ENCODE results near the gene RUSC1.
"Not testable (repeated sequence)": the region's sequence is repeated elsewhere in the genome, so short reads cannot be mapped to it uniquely, and the experiment has no call there.

RUSC1 gene

DNA sequence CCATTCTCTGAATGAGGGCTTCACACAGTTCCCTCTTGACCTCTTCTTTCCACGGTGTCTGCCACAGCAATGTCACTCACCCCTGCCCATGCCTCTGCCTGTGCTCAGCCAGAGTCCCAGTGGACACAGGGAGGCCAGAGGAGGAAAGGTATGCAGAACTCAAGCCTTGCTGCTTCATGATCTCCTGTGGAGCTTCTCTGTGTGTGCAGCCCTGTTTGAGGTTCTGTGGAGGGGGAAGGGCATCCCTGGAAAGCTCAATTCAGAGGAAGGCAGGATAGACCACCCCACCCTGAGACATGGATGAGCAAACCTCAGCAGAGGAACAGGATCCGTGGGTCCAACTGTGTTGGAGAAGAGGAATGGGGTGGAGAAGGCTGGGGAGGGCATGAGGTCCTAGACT is 41.4 kb upstream of the RUSC1 start:
- Histone ChIP-seq H3K9ac (no peak overlapping the region), H3K27ac (no peak overlapping the region), H3K4me2 (no peak overlapping the region), H3K27me3 (no peaks in the 10 kb centered on the region), H3K9me3 (no peaks in the 10 kb centered on the region), H3K4me1 (peaks cover 24% of the 10 kb centered on the region), H4K20me1 (peaks cover 13% of the 10 kb centered on the region), H3K4me3 (no peak overlapping the region), H3K36me3 (peaks cover 4% of the 10 kb centered on the region; the same call in 1 of the 2 replicates)
- TF ChIP-seq Cebpa-rat (IDR thresholded peaks at IDR 0.05), result no peak

DNA sequence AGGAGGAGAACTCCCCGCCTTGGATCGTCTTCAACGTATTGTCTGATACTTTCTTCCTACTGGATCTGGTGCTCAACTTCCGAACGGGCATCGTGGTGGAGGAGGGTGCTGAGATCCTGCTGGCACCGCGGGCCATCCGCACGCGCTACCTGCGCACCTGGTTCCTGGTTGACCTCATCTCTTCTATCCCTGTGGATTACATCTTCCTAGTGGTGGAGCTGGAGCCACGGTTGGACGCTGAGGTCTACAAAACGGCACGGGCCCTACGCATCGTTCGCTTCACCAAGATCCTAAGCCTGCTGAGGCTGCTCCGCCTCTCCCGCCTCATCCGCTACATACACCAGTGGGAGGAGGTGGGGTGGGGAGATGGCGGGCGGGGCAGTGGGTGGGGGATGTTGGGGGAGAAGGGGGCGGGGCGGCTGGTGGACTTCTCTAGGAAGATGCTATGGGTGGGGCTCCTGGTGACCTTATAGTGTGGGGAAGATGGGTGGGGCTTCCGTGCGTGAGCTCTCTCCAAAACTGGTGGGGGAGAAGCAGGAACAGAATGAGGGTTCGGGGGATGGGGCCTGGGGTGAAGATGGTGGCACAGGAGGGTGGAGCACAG is 38.1 kb upstream of the RUSC1 start:
- Histone ChIP-seq H3K4me1 (peaks cover 12% of the 10 kb centered on the region), H3K27me3 (no peaks in the 10 kb centered on the region), H3K4me2 (no peak overlapping the region), H3K9me3 (no peaks in the 10 kb centered on the region), H3K9ac (no peak overlapping the region), H3K36me3 (peaks cover 4% of the 10 kb centered on the region; the same call in 1 of the 2 replicates), H3K27ac (no peak overlapping the region), H3K4me3 (no peak overlapping the region), H4K20me1 (peaks cover 13% of the 10 kb centered on the region)
- no peak for TF ChIP-seq Cebpa-rat (IDR thresholded peaks at IDR 0.05)

DNA sequence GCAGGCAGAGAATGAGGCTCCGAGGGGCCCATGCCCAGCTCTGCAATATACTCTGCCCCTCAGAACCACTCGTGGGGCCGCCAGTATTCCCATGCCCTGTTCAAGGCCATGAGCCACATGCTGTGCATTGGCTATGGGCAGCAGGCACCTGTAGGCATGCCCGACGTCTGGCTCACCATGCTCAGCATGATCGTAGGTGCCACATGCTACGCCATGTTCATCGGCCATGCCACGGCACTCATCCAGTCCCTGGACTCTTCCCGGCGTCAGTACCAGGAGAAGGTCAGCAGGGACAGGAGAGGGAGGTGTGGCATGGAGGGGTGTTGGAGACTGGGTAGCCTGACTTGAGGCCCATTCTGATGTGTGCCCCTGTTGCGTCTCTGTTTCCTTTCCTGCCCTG is 36.2 kb upstream of the RUSC1 start:
- no peak for TF ChIP-seq Cebpa-rat (IDR thresholded peaks at IDR 0.05)
- Histone ChIP-seq H3K36me3 (peaks cover 4% of the 10 kb centered on the region; the same call in 1 of the 2 replicates), H3K27ac (no peak overlapping the region), H3K4me2 (no peak overlapping the region), H3K27me3 (no peaks in the 10 kb centered on the region), H3K9me3 (no peaks in the 10 kb centered on the region), H3K9ac (no peak overlapping the region), H3K4me3 (no peak overlapping the region), H3K4me1 (no peaks in the 10 kb centered on the region), H4K20me1 (peaks cover 1% of the 10 kb centered on the region; the same call in 1 of the 2 replicates)

DNA sequence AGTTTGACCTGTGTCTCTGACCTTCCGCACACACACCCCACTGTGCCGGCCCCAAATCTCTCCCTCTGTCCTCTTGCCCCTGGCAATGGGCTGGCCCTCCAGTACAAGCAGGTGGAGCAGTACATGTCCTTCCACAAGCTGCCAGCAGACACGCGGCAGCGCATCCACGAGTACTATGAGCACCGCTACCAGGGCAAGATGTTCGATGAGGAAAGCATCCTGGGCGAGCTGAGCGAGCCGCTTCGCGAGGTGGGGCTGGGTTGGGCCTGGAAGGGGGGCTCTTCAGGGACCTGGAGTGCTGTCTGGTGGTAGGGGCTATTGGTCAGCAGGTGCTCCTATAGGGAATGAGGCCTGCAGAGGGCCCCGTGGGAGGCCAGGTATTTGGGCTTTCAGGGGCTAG is 35.6 kb upstream of the RUSC1 start:
- Histone ChIP-seq H3K27ac (no peak overlapping the region), H3K9ac (no peak overlapping the region), H3K4me2 (no peak overlapping the region), H3K4me3 (no peak overlapping the region), H4K20me1 (no peaks in the 10 kb centered on the region), H3K36me3 (peaks cover 4% of the 10 kb centered on the region; the same call in 1 of the 2 replicates), H3K27me3 (no peaks in the 10 kb centered on the region), H3K4me1 (no peaks in the 10 kb centered on the region), H3K9me3 (no peaks in the 10 kb centered on the region)
- TF ChIP-seq Cebpa-rat (IDR thresholded peaks at IDR 0.05), result no peak

DNA sequence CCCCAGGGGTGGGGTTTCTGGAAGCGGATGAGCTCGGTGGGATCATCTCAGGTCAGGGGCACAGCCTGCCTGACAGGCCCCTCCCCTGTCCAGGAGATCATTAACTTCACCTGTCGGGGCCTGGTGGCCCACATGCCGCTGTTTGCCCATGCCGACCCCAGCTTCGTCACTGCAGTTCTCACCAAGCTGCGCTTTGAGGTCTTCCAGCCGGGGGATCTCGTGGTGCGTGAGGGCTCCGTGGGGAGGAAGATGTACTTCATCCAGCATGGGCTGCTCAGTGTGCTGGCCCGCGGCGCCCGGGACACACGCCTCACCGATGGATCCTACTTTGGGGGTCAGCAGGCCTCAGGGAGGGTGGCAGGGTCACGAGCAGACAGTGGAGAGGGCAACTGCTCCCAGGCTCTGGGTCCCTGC is 35.1 kb upstream of the RUSC1 start:
- Histone ChIP-seq H3K4me2 (no peak overlapping the region), H3K9ac (no peak overlapping the region), H3K9me3 (no peaks in the 10 kb centered on the region), H3K4me1 (no peaks in the 10 kb centered on the region), H3K27ac (no peak overlapping the region), H3K27me3 (no peaks in the 10 kb centered on the region), H3K36me3 (peaks cover 4% of the 10 kb centered on the region; the same call in 1 of the 2 replicates), H3K4me3 (no peak overlapping the region), H4K20me1 (no peaks in the 10 kb centered on the region)
- no peak for TF ChIP-seq Cebpa-rat (IDR thresholded peaks at IDR 0.05)

DNA sequence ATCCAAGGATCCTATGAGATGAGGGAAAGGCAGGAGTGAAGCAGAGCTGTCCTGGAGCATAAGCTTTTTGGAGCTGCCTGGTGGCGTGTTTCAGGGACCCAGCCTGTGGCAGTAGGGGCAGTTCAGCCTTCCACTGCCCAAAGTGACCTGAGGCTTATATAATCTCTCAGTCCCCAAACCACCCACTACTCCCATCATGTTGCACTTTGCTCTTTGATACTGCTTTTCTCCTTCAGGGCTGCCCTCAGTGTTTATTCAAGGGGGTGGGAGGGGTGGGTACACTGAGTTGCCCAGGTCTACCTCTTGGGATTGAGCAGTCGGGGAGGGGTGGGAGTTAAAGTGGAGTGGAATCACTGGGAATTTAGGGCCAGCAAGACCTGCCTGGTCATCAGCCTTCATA is 34.1 kb upstream of the RUSC1 start:
- no peak overlapping the region for H3K4me2 ChIP-seq
- no peak overlapping the region for H3K27ac ChIP-seq
- H4K20me1 ChIP-seq, result no peaks in the 10 kb centered on the region
- no peaks in the 10 kb centered on the region for H3K27me3 ChIP-seq
- TF ChIP-seq Cebpa-rat (IDR thresholded peaks at IDR 0.05), result no peak
- no peak overlapping the region for H3K4me3 ChIP-seq
- H3K36me3 ChIP-seq, result peaks cover 4% of the 10 kb centered on the region; the same call in 1 of the 2 replicates
- no peaks in the 10 kb centered on the region for H3K9me3 ChIP-seq
- H3K4me1 ChIP-seq, result no peaks in the 10 kb centered on the region
- no peak overlapping the region for H3K9ac ChIP-seq

DNA sequence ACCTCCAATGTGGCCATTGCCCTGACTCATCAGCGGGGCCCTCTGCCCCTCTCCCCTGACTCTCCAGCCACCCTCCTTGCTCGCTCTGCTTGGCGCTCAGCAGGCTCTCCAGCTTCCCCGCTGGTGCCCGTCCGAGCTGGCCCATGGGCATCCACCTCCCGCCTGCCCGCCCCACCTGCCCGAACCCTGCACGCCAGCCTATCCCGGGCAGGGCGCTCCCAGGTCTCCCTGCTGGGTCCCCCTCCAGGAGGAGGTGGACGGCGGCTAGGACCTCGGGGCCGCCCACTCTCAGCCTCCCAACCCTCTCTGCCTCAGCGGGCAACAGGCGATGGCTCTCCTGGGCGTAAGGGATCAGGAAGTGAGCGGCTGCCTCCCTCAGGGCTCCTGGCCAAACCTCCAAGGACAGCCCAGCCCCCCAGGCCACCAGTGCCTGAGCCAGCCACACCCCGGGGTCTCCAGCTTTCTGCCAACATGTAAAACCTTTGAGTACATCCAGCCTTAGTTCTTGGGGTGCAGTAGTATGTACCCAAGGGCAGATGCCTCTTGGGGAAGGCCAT is 32.6 kb upstream of the RUSC1 start:
- Histone ChIP-seq H4K20me1 (no peaks in the 10 kb centered on the region), H3K9me3 (no peaks in the 10 kb centered on the region), H3K4me1 (no peaks in the 10 kb centered on the region), H3K9ac (no peak overlapping the region), H3K27ac (no peak overlapping the region), H3K27me3 (no peaks in the 10 kb centered on the region), H3K4me3 (no peak overlapping the region), H3K36me3 (peaks cover 4% of the 10 kb centered on the region; the same call in 1 of the 2 replicates), H3K4me2 (no peak overlapping the region)
- TF ChIP-seq Cebpa-rat (IDR thresholded peaks at IDR 0.05), result no peak

DNA sequence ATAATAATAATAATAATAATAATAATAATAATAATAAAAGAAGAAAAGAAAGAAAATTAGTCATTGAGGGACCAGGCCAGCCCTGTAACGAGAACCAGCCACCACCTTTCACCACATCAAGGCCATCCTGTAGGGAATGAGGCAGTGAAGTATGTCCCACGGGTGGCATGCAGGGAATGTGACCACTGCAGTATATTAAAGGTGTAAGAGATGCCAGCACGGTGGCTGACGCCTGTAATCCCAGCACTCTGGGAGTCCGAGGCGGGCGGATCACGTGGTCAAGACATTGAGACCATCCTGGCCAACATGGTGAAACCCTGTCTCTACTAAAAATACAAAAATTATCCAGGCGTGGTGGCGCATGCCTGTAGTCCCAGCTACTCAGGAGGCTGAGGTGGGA is 29.7 kb upstream of the RUSC1 start:
- not testable (repeated sequence) for H3K27ac ChIP-seq, H4K20me1 ChIP-seq
- peaks cover 24% of the 10 kb centered on the region for H3K27me3 ChIP-seq

DNA sequence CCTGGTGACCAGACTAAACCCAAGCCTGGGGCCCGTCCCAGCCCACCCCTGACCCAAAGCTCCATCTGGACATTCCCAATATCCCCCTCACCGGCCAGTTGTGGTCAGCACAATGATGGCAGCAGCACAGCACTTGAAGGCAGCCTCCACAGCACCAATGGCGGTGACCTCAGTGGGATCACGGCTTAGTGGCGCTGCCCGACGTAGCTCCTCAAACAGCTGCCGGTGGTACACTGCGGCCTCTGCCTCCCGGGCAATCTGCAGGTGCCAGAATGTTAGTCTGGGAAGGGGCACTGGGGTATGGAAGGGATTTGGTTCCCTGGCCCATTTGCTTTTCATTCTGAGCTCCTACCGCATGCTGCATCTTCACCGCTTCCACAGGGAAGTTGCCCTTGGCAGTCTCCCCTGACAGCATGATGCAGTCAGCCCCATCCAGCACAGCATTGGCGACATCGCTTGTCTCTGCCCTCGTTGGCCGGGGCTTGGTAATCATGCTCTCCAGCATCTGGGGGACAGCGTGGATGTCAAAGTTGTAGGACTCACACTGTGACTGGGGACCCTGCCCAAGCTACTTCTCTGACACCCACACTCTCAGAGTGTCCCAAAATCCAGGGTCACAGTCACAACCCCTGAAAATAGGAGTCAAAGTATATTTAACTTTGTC is 27.5 kb upstream of the RUSC1 start:
- Histone ChIP-seq H4K20me1 (no peaks in the 10 kb centered on the region), H3K9ac (no peak overlapping the region), H3K4me3 (no peak overlapping the region), H3K27ac (no peak overlapping the region), H3K36me3 (no peaks in the 10 kb centered on the region), H3K9me3 (no peaks in the 10 kb centered on the region), H3K4me2 (no peak overlapping the region), H3K4me1 (0 out of 2 replicates have a peak, but pooled peaks cover 7% of the 10 kb centered on the region), H3K27me3 (peaks cover 26% of the 10 kb centered on the region)
- no peak for TF ChIP-seq Cebpa-rat (IDR thresholded peaks at IDR 0.05)

More for the DNA sequence above, 29.7 kb upstream of the RUSC1 start:
- not testable (repeated sequence) for H3K9ac ChIP-seq, H3K4me2 ChIP-seq, H3K9me3 ChIP-seq, H3K4me3 ChIP-seq, H3K4me1 ChIP-seq, H3K36me3 ChIP-seq

DNA sequence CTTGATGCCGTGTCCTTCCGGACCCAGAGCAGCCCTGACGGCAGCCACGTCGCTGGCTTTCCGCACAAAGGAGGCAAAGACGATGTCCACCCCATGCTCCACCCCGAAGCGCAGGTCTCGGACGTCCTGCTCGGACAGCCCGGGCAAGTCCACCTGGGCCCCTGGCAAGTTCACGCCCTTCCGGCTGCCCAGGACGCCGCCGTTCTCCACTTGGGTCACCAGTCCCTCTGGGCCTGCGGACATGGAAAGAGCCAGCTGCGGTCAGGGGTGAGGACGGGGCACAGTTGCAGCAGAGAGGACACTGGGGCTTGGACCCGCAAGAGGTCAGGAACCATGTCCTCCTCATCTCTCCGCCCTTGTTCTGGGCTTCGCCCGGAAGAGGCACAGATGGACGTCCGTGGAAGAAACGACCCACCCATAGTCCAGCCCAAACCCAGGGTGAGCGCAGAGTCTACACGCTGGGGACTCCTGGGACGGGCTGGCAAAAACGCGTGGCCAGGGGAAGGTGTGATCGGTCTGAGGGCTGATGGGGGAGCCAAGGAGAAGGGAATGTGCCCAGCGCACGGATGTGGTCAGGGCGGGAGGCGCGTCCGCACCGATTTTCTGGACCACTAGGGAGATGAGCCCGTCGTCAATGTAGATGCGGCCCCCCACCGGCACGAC is 26.0 kb upstream of the RUSC1 start:
- Histone ChIP-seq H3K27ac (no peak overlapping the region), H3K9me3 (no peaks in the 10 kb centered on the region), H3K4me3 (no peak overlapping the region), H3K27me3 (peaks cover 26% of the 10 kb centered on the region), H4K20me1 (no peaks in the 10 kb centered on the region), H3K36me3 (no peaks in the 10 kb centered on the region), H3K4me2 (no peak overlapping the region), H3K9ac (no peak overlapping the region), H3K4me1 (0 out of 2 replicates have a peak, but pooled peaks cover 7% of the 10 kb centered on the region)
- TF ChIP-seq Cebpa-rat (IDR thresholded peaks at IDR 0.05), result no peak

Data from BLaER1 (cell line).